ENCODE measurements around the gene CAMKMT.

Gene CAMKMT

GRCh38 chr2:44680983-44681531, 319.3 kb downstream of the CAMKMT start:
- in situ Hi-C loops (cut with MboI; ENCODE audit: low sequenced_read_pairs): no loop called here

GRCh38 chr2:44682459-44682858, 320.7 kb downstream of the CAMKMT start:
- in situ Hi-C loops (cut with MboI; ENCODE audit: low sequenced_read_pairs): no loop called here

- in situ Hi-C loops (cut with MboI; ENCODE audit: low sequenced_read_pairs): no loop called here
Observed at GRCh38 chr2:44684559-44684958, 322.8 kb downstream of the CAMKMT start.

- in situ Hi-C loops (cut with MboI; ENCODE audit: low sequenced_read_pairs): no loop called here
Observed at GRCh38 chr2:44686561-44686960, 324.8 kb downstream of the CAMKMT start.

- in situ Hi-C loops (cut with MboI; ENCODE audit: low sequenced_read_pairs): no loop called here
Observed at GRCh38 chr2:44687686-44688455, 326.1 kb downstream of the CAMKMT start.

- in situ Hi-C loops (cut with MboI; ENCODE audit: low sequenced_read_pairs): no loop called here
Observed at GRCh38 chr2:44688456-44689124, 326.8 kb downstream of the CAMKMT start.

GRCh38 chr2:44689516-44689915, 327.8 kb downstream of the CAMKMT start:
- in situ Hi-C loops (cut with MboI; ENCODE audit: low sequenced_read_pairs): no loop called here

- in situ Hi-C loops (cut with MboI; ENCODE audit: low sequenced_read_pairs): no loop called here
Observed at GRCh38 chr2:44691174-44691785, 329.5 kb downstream of the CAMKMT start.

- in situ Hi-C loops (cut with MboI; ENCODE audit: low sequenced_read_pairs): no loop called here
Observed at GRCh38 chr2:44692821-44693220, 331.1 kb downstream of the CAMKMT start.

- in situ Hi-C loops (cut with MboI; ENCODE audit: low sequenced_read_pairs): no loop called here
Observed at GRCh38 chr2:44700824-44701223, 339.1 kb downstream of the CAMKMT start.

- in situ Hi-C loops (cut with MboI; ENCODE audit: low sequenced_read_pairs): no loop called here
Observed at GRCh38 chr2:44705356-44705755, 343.6 kb downstream of the CAMKMT start.

GRCh38 chr2:44705876-44706480, 344.2 kb downstream of the CAMKMT start:
- in situ Hi-C loops (cut with MboI; ENCODE audit: low sequenced_read_pairs): no loop called here

GRCh38 chr2:44706681-44707553, 345.2 kb downstream of the CAMKMT start:
- in situ Hi-C loops (cut with MboI; ENCODE audit: low sequenced_read_pairs): no loop called here

- in situ Hi-C loops (cut with MboI; ENCODE audit: low sequenced_read_pairs): no loop called here
Observed at GRCh38 chr2:44707945-44708660, 346.4 kb downstream of the CAMKMT start.

GRCh38 chr2:44708661-44709000, 346.9 kb downstream of the CAMKMT start:
- in situ Hi-C loops (cut with MboI; ENCODE audit: low sequenced_read_pairs): no loop called here

GRCh38 chr2:44713170-44713569, 351.4 kb downstream of the CAMKMT start:
- in situ Hi-C loops (cut with MboI; ENCODE audit: low sequenced_read_pairs): no loop called here

GRCh38 chr2:44715671-44716081, 353.9 kb downstream of the CAMKMT start:
- in situ Hi-C loops (cut with MboI; ENCODE audit: low sequenced_read_pairs): no loop called here

GRCh38 chr2:44716131-44716530, 354.4 kb downstream of the CAMKMT start:
- in situ Hi-C loops (cut with MboI; ENCODE audit: low sequenced_read_pairs): no loop called here

GRCh38 chr2:44718431-44718830, 356.7 kb downstream of the CAMKMT start:
- in situ Hi-C loops (cut with MboI; ENCODE audit: low sequenced_read_pairs): no loop called here

GRCh38 chr2:44719562-44719961, 357.8 kb downstream of the CAMKMT start:
- in situ Hi-C loops (cut with MboI; ENCODE audit: low sequenced_read_pairs): no loop called here

All from hTERT RPE-1 (cell line).